B cell (primary cell): Measurements from ENCODE around the gene IGFN1. TPM values are rescaled to one million over a fixed set of nuclear protein-coding genes. Genes with fewer than 3 reads are reported as not detected.

ENCODE experiments used
- ATAC-seq: fragments of 200-7000 bp; cut with Tn5 transposase; one replicate; pipeline ENCODE4 v1.10.0; 2021; ENCODE audit warnings: low read depth, mild to moderate bottlenecking, moderate number of reproducible peaks, moderate library complexity
- CTCF ChIA-PET: fragments of 350-600 bp; sonication (Branson Sonifier 250); formaldehyde crosslinking; loops from one replicate; lab custom pipeline; 2021; ENCODE audit warnings: antibody characterized with exemption, inconsistent platforms; lab: Charles Lee
- POLR2A ChIA-PET: fragments of 350-600 bp; sonication (Branson Sonifier 250); formaldehyde crosslinking; loops from one replicate; lab custom pipeline; 2021; ENCODE audit warnings: antibody characterized with exemption; lab: Charles Lee
- DNase-seq: peaks from one replicate; pipeline ENCODE4 v3.0.0; 2013
- H2AFZ ChIP-seq: 2 replicates; pipeline ENCODE4 v1.6.1; 2012; ENCODE audit warnings: mild to moderate bottlenecking, low read depth, low read length; ENCODE audit not compliant: insufficient read depth, poor library complexity, severe bottlenecking
- H3K27ac ChIP-seq, 2 donors: 1 replicate in 1 of 2; 2 replicates in 1 of 2; pipeline ENCODE4 v1.5.1; 2012 to 2013; ENCODE audit warnings: low read length in 2 of 2, mild to moderate bottlenecking in 2 of 2, moderate library complexity in 1 of 2
- H3K27me3 ChIP-seq, 4 experiments: fragments of 200-600 bp in 1 of 4; sonication (generic) in 1 of 4; replicated peaks in 1 of 4; 1 replicate in 2 of 4; 2 replicates in 2 of 4; pipeline versions ENCODE4 v1.6.1 to v1.7.0; 2013 to 2016; ENCODE audit warnings: low read length in 3 of 4, mild to moderate bottlenecking in 2 of 4, mixed read lengths in 1 of 4, moderate library complexity in 1 of 4; ENCODE audit not compliant: insufficient read depth in 4 of 4, control insufficient read depth in 3 of 4; ENCODE audit errors: control extremely low read depth in 1 of 4
- H3K36me3 ChIP-seq, 2 experiments: replicated peaks in 1 of 2; 1 replicate in 1 of 2; 2 replicates in 1 of 2; pipeline versions ENCODE4 v1.6.1 to v1.7.1; 2013; ENCODE audit warnings: low read length in 1 of 2; ENCODE audit not compliant: insufficient read depth in 2 of 2, control insufficient read depth in 1 of 2; ENCODE audit errors: control extremely low read depth in 1 of 2, extremely low read depth in 1 of 2
- H3K4me1 ChIP-seq, 2 donors: fragments of 200-600 bp in 1 of 2; sonication (generic) in 1 of 2; 1 replicate in 1 of 2; 2 replicates in 1 of 2; pipeline versions ENCODE4 v1.5.1 to v1.6.1; 2013 to 2017; ENCODE audit warnings: low read length in 2 of 2; ENCODE audit not compliant: control insufficient read depth in 2 of 2, insufficient read depth in 2 of 2
- H3K4me2 ChIP-seq: replicated peaks from 2 replicates; pipeline ENCODE3; 2012; ENCODE audit warnings: mild to moderate bottlenecking, low read depth, low read length; ENCODE audit not compliant: poor library complexity, severe bottlenecking
- H3K4me3 ChIP-seq, 5 experiments: fragments of 200-600 bp in 1 of 5; sonication (generic) in 1 of 5; 1 replicate in 3 of 5; 2 replicates in 2 of 5; pipeline versions ENCODE4 v1.5.1 to v1.7.0; 2011 to 2016; ENCODE audit warnings: low read length in 4 of 5, mild to moderate bottlenecking in 4 of 5, low read depth in 2 of 5, control low read depth in 1 of 5, moderate library complexity in 1 of 5; ENCODE audit not compliant: insufficient read depth in 1 of 5; ENCODE audit errors: control extremely low read depth in 1 of 5, extremely low read depth in 1 of 5
- H3K79me2 ChIP-seq: fragments of 200-600 bp; sonication (generic); one replicate; pipeline ENCODE4 v1.6.0; 2016; ENCODE audit warnings: low read length; ENCODE audit not compliant: control insufficient read depth, insufficient read depth
- H3K9ac ChIP-seq: fragments of 200-600 bp; sonication (generic); 2 replicates; pipeline ENCODE4 v1.6.1; 2017; ENCODE audit warnings: mild to moderate bottlenecking, low read length, moderate library complexity
- H3K9me3 ChIP-seq, 3 donors: one replicate each; pipeline versions ENCODE4 v1.6.1 to v1.7.1; 2013; ENCODE audit warnings: low read length in 2 of 3; ENCODE audit not compliant: control insufficient read depth in 2 of 3, insufficient read depth in 1 of 3; ENCODE audit errors: control extremely low read depth in 1 of 3
- H4K20me1 ChIP-seq: 2 replicates; pipeline ENCODE4 v1.6.0; 2012; ENCODE audit warnings: mild to moderate bottlenecking, low read length; ENCODE audit not compliant: insufficient read depth, control insufficient read depth, poor library complexity, severe bottlenecking
- H3K27ac Mint-ChIP-seq: one replicate; pipeline ENCODE4 v1.8.0; 2021; ENCODE audit warnings: mixed read lengths
- H3K27me3 Mint-ChIP-seq: one replicate; pipeline ENCODE4 v1.8.0; 2021; ENCODE audit warnings: mixed read lengths
- H3K4me1 Mint-ChIP-seq: one replicate; pipeline ENCODE4 v1.8.0; 2021; ENCODE audit warnings: mixed read lengths
- H3K4me3 Mint-ChIP-seq: one replicate; pipeline ENCODE4 v1.8.0; 2021; ENCODE audit warnings: mixed read lengths
- H3K9me3 Mint-ChIP-seq: one replicate; pipeline ENCODE4 v1.8.0; 2022; ENCODE audit warnings: mixed read lengths; ENCODE audit not compliant: insufficient read depth
- EZH2 ChIP-seq: IDR thresholded peaks from 2 replicates; pipeline ENCODE4 v1.6.1; 2012; ENCODE audit warnings: borderline replicate concordance, low read depth, mild to moderate bottlenecking, moderate library complexity, low read length; ENCODE audit not compliant: insufficient read depth, poor library complexity, severe bottlenecking
- WGBS: methylation state at CpG from one replicate; pipeline ENCODE4 v1.1.5; 2013; ENCODE audit warnings: missing lambda C conversion rate; ENCODE audit not compliant: insufficient coverage; 5-methylcytosine and 5-hydroxymethylcytosine counted together
- intact Hi-C: fragments of 100-400 bp; cut with micrococcal nuclease; formaldehyde crosslinking; loops from one replicate; pipeline ENCODE4 v1.10.0; 2022
- polyA minus RNA-seq: library from RNA; depleted of rRNA, polyadenylated mRNA; stranded (reverse); fragments of >200 nt; gene quantifications from 2 replicates; pipeline ENCODE4 v1.2.3, GENCODE V29; 2012
- polyA plus RNA-seq: library from polyadenylated mRNA; depleted of rRNA; stranded (reverse); fragments of >200 nt; gene quantifications from 2 replicates; pipeline ENCODE4 v1.2.3, GENCODE V29; 2012
- total RNA-seq, 2 donors: library from RNA; stranded (reverse); fragments of 120-200 nt in 1 of 2; gene quantifications; 1 replicate in 1 of 2; 2 replicates in 1 of 2; pipeline versions ENCODE4 v1.2.3 to v1.2.4, GENCODE V29; 2013 to 2022
- TF ChIP-seq, protein P1 (sequence below): fragments of 200-600 bp; IDR thresholded peaks from one replicate; pipeline ENCODE4 v1.8.0; 2022; ENCODE audit warnings: antibody characterized with exemption, mild to moderate bottlenecking

IGFN1 gene
- total RNA-seq (not detected in 2 replicates), polyA plus RNA-seq (not detected in 2 replicates), polyA minus RNA-seq (not detected in 2 replicates)
- 0.05 TPM for total RNA-seq (2013)

DNA sequence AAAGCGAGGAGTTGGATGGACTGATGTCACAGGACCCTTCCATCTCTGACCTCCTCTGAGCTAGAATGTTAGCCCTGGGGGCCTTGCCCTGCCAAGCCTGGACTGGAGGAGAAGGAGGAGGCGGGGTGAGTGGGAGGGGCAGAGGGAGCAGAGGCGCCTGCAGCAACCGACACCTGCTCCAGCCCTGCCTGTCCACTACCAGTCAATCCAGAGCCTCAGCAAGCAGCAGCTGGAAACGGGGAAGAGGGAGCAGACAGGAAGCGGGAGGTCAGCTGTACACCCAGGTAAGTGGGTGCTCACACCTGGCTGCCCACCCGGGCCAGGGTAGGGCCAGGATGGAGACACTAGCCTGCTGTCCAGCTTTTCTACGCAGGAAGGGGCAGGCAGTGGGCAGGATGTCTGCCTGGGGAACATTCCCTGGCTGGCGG lies at the start of gene IGFN1:
Gene IGFN1 (plus strand): TSS at position 201 of the 428 bp plus-strand sequence. CDS start 2,470 bp downstream, outside the sequence.
- Histone ChIP-seq H3K4me1 (no peaks in the 10 kb centered on the region), H3K9me3 (no peaks in the 10 kb centered on the region), H3K79me2 (no peaks in the 10 kb centered on the region), H2AFZ (no peak within 1 kb of the TSS), H3K4me3 (no peak within 1 kb of the TSS), H3K36me3 (no peaks in the 10 kb centered on the region), H3K27me3 (peaks cover 0 to 2% (median 0%) of the 10 kb centered on the region in 4 experiments), H3K9ac (no peak within 1 kb of the TSS), H3K4me2 (no peak within 1 kb of the TSS), H4K20me1 (no peaks in the 10 kb centered on the region), H3K27ac (no peak within 1 kb of the TSS)
- no peak within 1 kb of the TSS for H3K4me3 Mint-ChIP-seq
- H3K27me3 Mint-ChIP-seq = peaks cover 47% of the 10 kb centered on the region
- H3K9me3 Mint-ChIP-seq = no peaks in the 10 kb centered on the region
- intact Hi-C loops = no loop called here
- ChIA-PET CTCF (no interaction called here), POLR2A (no interaction called here)
- TF ChIP-seq EZH2 = no peak
- TF ChIP-seq, protein P1, sequence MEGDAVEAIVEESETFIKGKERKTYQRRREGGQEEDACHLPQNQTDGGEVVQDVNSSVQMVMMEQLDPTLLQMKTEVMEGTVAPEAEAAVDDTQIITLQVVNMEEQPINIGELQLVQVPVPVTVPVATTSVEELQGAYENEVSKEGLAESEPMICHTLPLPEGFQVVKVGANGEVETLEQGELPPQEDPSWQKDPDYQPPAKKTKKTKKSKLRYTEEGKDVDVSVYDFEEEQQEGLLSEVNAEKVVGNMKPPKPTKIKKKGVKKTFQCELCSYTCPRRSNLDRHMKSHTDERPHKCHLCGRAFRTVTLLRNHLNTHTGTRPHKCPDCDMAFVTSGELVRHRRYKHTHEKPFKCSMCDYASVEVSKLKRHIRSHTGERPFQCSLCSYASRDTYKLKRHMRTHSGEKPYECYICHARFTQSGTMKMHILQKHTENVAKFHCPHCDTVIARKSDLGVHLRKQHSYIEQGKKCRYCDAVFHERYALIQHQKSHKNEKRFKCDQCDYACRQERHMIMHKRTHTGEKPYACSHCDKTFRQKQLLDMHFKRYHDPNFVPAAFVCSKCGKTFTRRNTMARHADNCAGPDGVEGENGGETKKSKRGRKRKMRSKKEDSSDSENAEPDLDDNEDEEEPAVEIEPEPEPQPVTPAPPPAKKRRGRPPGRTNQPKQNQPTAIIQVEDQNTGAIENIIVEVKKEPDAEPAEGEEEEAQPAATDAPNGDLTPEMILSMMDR = no peak
- WGBS = 58% methylated on average over 7 of the region's 9 CpGs
- no peak within 1 kb of the TSS for H3K27ac Mint-ChIP-seq
- no peaks in the 10 kb centered on the region for H3K4me1 Mint-ChIP-seq
- ATAC-seq (no peak), DNase-seq (no peak)

DNA sequence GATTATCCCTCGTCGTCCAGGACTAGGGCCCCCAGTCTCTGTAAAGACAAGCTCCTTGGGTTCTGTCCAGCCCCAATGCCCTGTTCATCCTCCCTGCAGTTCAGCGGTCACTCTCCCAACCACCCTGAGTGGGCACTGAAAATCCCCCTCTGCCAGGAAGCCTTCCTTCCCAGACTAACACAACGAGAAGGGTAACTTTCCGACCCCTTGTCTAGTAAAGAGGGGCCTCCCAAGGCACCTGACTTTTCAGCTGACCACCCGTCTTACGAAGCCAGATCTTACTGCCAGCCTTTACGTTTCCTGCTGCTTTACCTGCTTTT lies 49.7 kb upstream of the IGFN1 start:
- no peaks in the 10 kb centered on the region for H4K20me1 ChIP-seq
- no peak overlapping the region for H3K9ac ChIP-seq
- WGBS = 96% methylated on average over 7 of the region's 8 CpGs
- peaks cover 0 to 44% of the 10 kb centered on the region in 2 experiments for H3K36me3 ChIP-seq
- H3K27ac Mint-ChIP-seq = no peak overlapping the region
- no peaks in the 10 kb centered on the region for H3K27me3 ChIP-seq
- no peak overlapping the region for H3K4me2 ChIP-seq
- intact Hi-C loops = no loop called here
- H3K4me1 ChIP-seq = peaks cover 0 to 6% of the 10 kb centered on the region in 2 donors
- no peak overlapping the region for H3K27ac ChIP-seq
- no peak overlapping the region for H2AFZ ChIP-seq
- POLR2A ChIA-PET = no interaction called here
- CTCF ChIA-PET = interaction anchor here (0.9 kb wide), 1 partner anchor 347 kb away, joined by 3 read pairs; no protein-coding TSS in a partner anchor
- no peaks in the 10 kb centered on the region for H3K9me3 Mint-ChIP-seq
- peaks cover 4% of the 10 kb centered on the region for H3K4me1 Mint-ChIP-seq
- DNase-seq (no peak), ATAC-seq (no peak)
- no peaks in the 10 kb centered on the region for H3K9me3 ChIP-seq
- no peaks in the 10 kb centered on the region for H3K79me2 ChIP-seq
- H3K27me3 Mint-ChIP-seq = no peaks in the 10 kb centered on the region
- no peak overlapping the region for H3K4me3 ChIP-seq
- no peak overlapping the region for H3K4me3 Mint-ChIP-seq
- no peak for TF ChIP-seq EZH2
- TF ChIP-seq, protein P1 = no peak
